Loucy (cell line): Measurements from ENCODE around the gene GDPD3.

Experiments
- H2AFZ ChIP-seq: fragments of 200-600 bp; sonication (generic); 2 replicates; pipeline ENCODE4 v1.6.0; 2016; ENCODE audit warnings: antibody characterized with exemption, mild to moderate bottlenecking, low read length, moderate library complexity
- H3F3A ChIP-seq: fragments of 200-600 bp; 2 replicates; pipeline ENCODE4 v1.6.0; 2016; ENCODE audit warnings: antibody characterized with exemption, low read depth, mild to moderate bottlenecking
- H3K27me3 ChIP-seq: fragments of 200-600 bp; sonication (generic); 2 replicates; pipeline ENCODE4 v1.6.1; 2014; ENCODE audit warnings: low read length, mild to moderate bottlenecking; ENCODE audit not compliant: insufficient read depth, poor library complexity, severe bottlenecking
- H3K36me3 ChIP-seq: fragments of 200-600 bp; sonication (generic); 2 replicates; pipeline ENCODE4 v1.6.1; 2016; ENCODE audit warnings: low read length; ENCODE audit not compliant: insufficient read depth
- H3K4me1 ChIP-seq: fragments of 200-600 bp; sonication (generic); 2 replicates; pipeline ENCODE4 v1.5.1; 2014; ENCODE audit warnings: low read length, mild to moderate bottlenecking; ENCODE audit not compliant: insufficient read depth, poor library complexity, severe bottlenecking
- H3K4me2 ChIP-seq: fragments of 200-600 bp; sonication (generic); 2 replicates; pipeline ENCODE4 v1.6.0; 2014; ENCODE audit warnings: antibody characterized with exemption, low read length, low read depth, mild to moderate bottlenecking; ENCODE audit not compliant: poor library complexity, severe bottlenecking
- H3K4me3 ChIP-seq: fragments of 200-600 bp; sonication (generic); 2 replicates; pipeline ENCODE4 v1.5.1; 2014; ENCODE audit warnings: low read length, mild to moderate bottlenecking, mixed read lengths; ENCODE audit not compliant: poor library complexity, severe bottlenecking
- H3K79me2 ChIP-seq: fragments of 200-600 bp; sonication (generic); 2 replicates; pipeline ENCODE4 v1.6.1; 2014; ENCODE audit warnings: low read length; ENCODE audit not compliant: insufficient read depth
- H3K9ac ChIP-seq: fragments of 200-600 bp; sonication (generic); 2 replicates; pipeline ENCODE4 v1.6.0; 2014; ENCODE audit warnings: mild to moderate bottlenecking, low read depth, low read length, moderate library complexity; ENCODE audit not compliant: poor library complexity, severe bottlenecking
- H3K9me2 ChIP-seq: fragments of 200-600 bp; sonication (generic); replicated peaks from 2 replicates; pipeline ENCODE4 v1.6.1; 2016; ENCODE audit warnings: low read depth, low read length, mixed read lengths
- H3K9me3 ChIP-seq: fragments of 200-600 bp; sonication (generic); 2 replicates; pipeline ENCODE4 v1.6.1; 2014; ENCODE audit warnings: mild to moderate bottlenecking, antibody characterized with exemption, low read length, low read depth; ENCODE audit not compliant: insufficient read depth
- H4K20me1 ChIP-seq: fragments of 200-600 bp; sonication (generic); 2 replicates; pipeline ENCODE4 v1.6.0; 2014; ENCODE audit warnings: antibody characterized with exemption, low read length, mild to moderate bottlenecking; ENCODE audit not compliant: insufficient read depth, poor library complexity, severe bottlenecking
- CTCF ChIP-seq: fragments of 200-600 bp; sonication (generic); conservative IDR thresholded peaks from 2 replicates; pipeline ENCODE4 v1.5.1; 2014; ENCODE audit warnings: mild to moderate bottlenecking, antibody characterized with exemption, low read length
- EZH2phosphoT487 ChIP-seq: fragments of 200-600 bp; IDR thresholded peaks from 2 replicates; pipeline ENCODE4 v1.6.1; 2018; ENCODE audit warnings: antibody characterized with exemption, mild to moderate bottlenecking, moderate library complexity, borderline replicate concordance

GDPD3 gene

GRCh38 chr16:30113031-30113710, at the start of gene GDPD3:
Gene GDPD3, minus strand, starts transcription at chr16:30113537. Its CDS starts 59 bp downstream, at chr16:30113478.
- Histone ChIP-seq H4K20me1 (no peaks in the 10 kb centered on the region), H3K79me2 (no peaks in the 10 kb centered on the region), H3K36me3 (no peaks in the 10 kb centered on the region), H3K4me2 (no peak within 1 kb of the TSS), H3K27me3 (no peaks in the 10 kb centered on the region), H3F3A (no peaks in the 10 kb centered on the region), H3K4me3 (no peak within 1 kb of the TSS), H2AFZ (no peak within 1 kb of the TSS), H3K9me3 (no peaks in the 10 kb centered on the region), H3K4me1 (no peaks in the 10 kb centered on the region), H3K9me2 (no peaks in the 10 kb centered on the region), H3K9ac (no peak within 1 kb of the TSS)
- TF ChIP-seq CTCF (no peak), EZH2phosphoT487 (no peak)

GRCh38 chr16:30157214-30157613, 43.9 kb upstream of the GDPD3 start:
- no peak overlapping the region for H3K4me2 ChIP-seq
- no peaks in the 10 kb centered on the region for H3K79me2 ChIP-seq
- H3K36me3 ChIP-seq, result no peaks in the 10 kb centered on the region
- no peak overlapping the region for H3K4me3 ChIP-seq
- no peak for TF ChIP-seq EZH2phosphoT487
- no peak for TF ChIP-seq CTCF
- H3K27me3 ChIP-seq, result no peaks in the 10 kb centered on the region
- H3F3A ChIP-seq, result no peaks in the 10 kb centered on the region
- H3K9me2 ChIP-seq, result no peaks in the 10 kb centered on the region
- no peak overlapping the region for H3K9ac ChIP-seq
- H4K20me1 ChIP-seq, result no peaks in the 10 kb centered on the region
- no peaks in the 10 kb centered on the region for H3K9me3 ChIP-seq
- H2AFZ ChIP-seq, result no peak overlapping the region
- H3K4me1 ChIP-seq, result no peaks in the 10 kb centered on the region

GRCh38 chr16:30155188-30155587, 41.9 kb upstream of the GDPD3 start:
- Histone ChIP-seq H3K9ac (no peak overlapping the region), H3K9me3 (no peaks in the 10 kb centered on the region), H3K79me2 (no peaks in the 10 kb centered on the region), H3K27me3 (no peaks in the 10 kb centered on the region), H3K4me3 (no peak overlapping the region), H3F3A (no peaks in the 10 kb centered on the region), H3K9me2 (no peaks in the 10 kb centered on the region), H3K4me2 (no peak overlapping the region), H4K20me1 (no peaks in the 10 kb centered on the region), H2AFZ (no peak overlapping the region), H3K36me3 (no peaks in the 10 kb centered on the region), H3K4me1 (no peaks in the 10 kb centered on the region)
- no peak for TF ChIP-seq CTCF
- no peak for TF ChIP-seq EZH2phosphoT487
